WTC11 (cell line): ENCODE data around the gene LRSAM1. TPM values are rescaled to one million over a fixed set of nuclear protein-coding genes. Genes with fewer than 3 reads are reported as not detected.

Source experiments
- ATAC-seq: fragments of 200-7000 bp; cut with Tn5 transposase; 2 replicates; pipeline ENCODE4 v1.10.0; 2021; ENCODE audit warnings: mild to moderate bottlenecking, moderate library complexity
- CTCF ChIA-PET: fragments of 300-600 bp; sonication (Branson Sonifier 250); formaldehyde crosslinking; loops from one replicate; lab custom pipeline; 2021; ENCODE audit warnings: antibody characterized with exemption; lab: Charles Lee
- POLR2A ChIA-PET: fragments of 350-600 bp; sonication (Branson Sonifier 250); formaldehyde crosslinking; loops from one replicate; lab custom pipeline; 2021; ENCODE audit warnings: antibody characterized with exemption; lab: Charles Lee
- DNase-seq: peaks from one replicate; pipeline ENCODE4 v3.0.0; 2021; ENCODE audit warnings: low spot score
- H3K27ac Mint-ChIP-seq: 2 replicates; pipeline ENCODE4 v1.8.0; 2021; ENCODE audit warnings: mixed read lengths
- H3K27me3 Mint-ChIP-seq: 2 replicates; pipeline ENCODE4 v1.8.0; 2021; ENCODE audit warnings: low read depth, mild to moderate bottlenecking, moderate library complexity, mixed read lengths
- H3K36me3 Mint-ChIP-seq: 2 replicates; pipeline ENCODE4 v1.8.0; 2021; ENCODE audit warnings: mixed read lengths
- H3K4me1 Mint-ChIP-seq: 2 replicates; pipeline ENCODE4 v1.8.0; 2022; ENCODE audit warnings: mixed read lengths
- H3K4me3 Mint-ChIP-seq: 2 replicates; pipeline ENCODE4 v1.8.0; 2021; ENCODE audit warnings: mild to moderate bottlenecking, moderate library complexity, mixed read lengths
- H3K9me3 Mint-ChIP-seq: 2 replicates; pipeline ENCODE4 v1.8.0; 2021; ENCODE audit warnings: mixed read lengths
- ATF2 ChIP-seq: sonication (generic); formaldehyde crosslinking; IDR thresholded peaks from 2 replicates; pipeline ENCODE4 v1.8.1; 2022; ENCODE audit warnings: low read depth, missing genetic modification reagents, borderline replicate concordance
- CBFB ChIP-seq: sonication (generic); formaldehyde crosslinking; IDR thresholded peaks from 2 replicates; pipeline ENCODE4 v1.8.1; 2022; ENCODE audit warnings: mild to moderate bottlenecking, low read depth, missing genetic modification reagents
- FOXJ3 ChIP-seq: sonication (generic); formaldehyde crosslinking; IDR thresholded peaks from 2 replicates; pipeline ENCODE4 v1.9.0; 2021; ENCODE audit warnings: missing genetic modification reagents, mild to moderate bottlenecking, borderline replicate concordance
- FOXP1 ChIP-seq: sonication (generic); formaldehyde crosslinking; IDR thresholded peaks from 2 replicates; pipeline ENCODE4 v1.8.0; 2022; ENCODE audit warnings: missing genetic modification reagents, mild to moderate bottlenecking, moderate library complexity, borderline replicate concordance
- GRHL2 ChIP-seq: fragments of 250-450 bp; sonication (Bioruptor Pico); IDR thresholded peaks from 2 replicates; pipeline ENCODE4 v1.8.0; 2022; ENCODE audit warnings: mild to moderate bottlenecking, moderate library complexity; ENCODE audit not compliant: insufficient replicate concordance, severe bottlenecking
- GTF2I ChIP-seq: fragments of 250-450 bp; sonication (Bioruptor Pico); conservative IDR thresholded peaks from 2 replicates; pipeline ENCODE4 v1.4.0; 2021; ENCODE audit warnings: mild to moderate bottlenecking
- IRF2 ChIP-seq: sonication (generic); formaldehyde crosslinking; IDR thresholded peaks from 2 replicates; pipeline ENCODE4 v1.8.0; 2022; ENCODE audit warnings: low read depth, missing genetic modification reagents, borderline replicate concordance
- KAT7 ChIP-seq: sonication (generic); formaldehyde crosslinking; IDR thresholded peaks from 2 replicates; pipeline ENCODE4 v1.8.1; 2023; ENCODE audit warnings: missing genetic modification reagents, mild to moderate bottlenecking, borderline replicate concordance
- OVOL2 ChIP-seq: fragments of 250-450 bp; sonication (Bioruptor Pico); IDR thresholded peaks from 2 replicates; pipeline ENCODE4 v1.9.0; 2021; ENCODE audit warnings: mild to moderate bottlenecking, borderline replicate concordance
- RELA ChIP-seq: sonication (generic); formaldehyde crosslinking; IDR thresholded peaks from 2 replicates; pipeline ENCODE4 v1.8.1; 2022; ENCODE audit warnings: missing genetic modification reagents, mild to moderate bottlenecking, borderline replicate concordance
- SMAD4 ChIP-seq: sonication (generic); formaldehyde crosslinking; IDR thresholded peaks from 2 replicates; pipeline ENCODE4 v1.8.0; 2022; ENCODE audit warnings: mild to moderate bottlenecking, missing genetic modification reagents
- ZNF121 ChIP-seq: sonication (generic); formaldehyde crosslinking; IDR thresholded peaks from 2 replicates; pipeline ENCODE4 v1.8.0; 2023; ENCODE audit warnings: missing genetic modification reagents
- ZNF425 ChIP-seq: fragments of 250-450 bp; sonication (Bioruptor Pico); conservative IDR thresholded peaks from 2 replicates; pipeline ENCODE4 v1.9.0; 2021; ENCODE audit warnings: mild to moderate bottlenecking
- total RNA-seq: library from RNA; stranded (reverse); gene quantifications from 3 replicates; pipeline ENCODE4 v1.2.3, GENCODE V29; 2021
- TF ChIP-seq, protein P1 (sequence below): sonication (generic); formaldehyde crosslinking; conservative IDR thresholded peaks from 2 replicates; pipeline ENCODE4 v1.8.1; 2022; ENCODE audit warnings: mild to moderate bottlenecking, missing genetic modification reagents
- TF ChIP-seq, protein P2 (sequence below): sonication (generic); formaldehyde crosslinking; IDR thresholded peaks from 2 replicates; pipeline ENCODE4 v1.8.1; 2023; ENCODE audit warnings: mild to moderate bottlenecking, missing genetic modification reagents, moderate library complexity
- TF ChIP-seq, protein P3 (sequence below): fragments of 250-450 bp; sonication (Bioruptor Pico); IDR thresholded peaks from 2 replicates; pipeline ENCODE4 v1.9.0; 2021; ENCODE audit warnings: mild to moderate bottlenecking
- TF ChIP-seq, protein P4 (sequence below): fragments of 250-450 bp; sonication (Bioruptor Pico); IDR thresholded peaks from 2 replicates; pipeline ENCODE4 v1.9.0; 2021; ENCODE audit warnings: mild to moderate bottlenecking

Gene LRSAM1
- total RNA-seq, 1 experiment from 2014 or later = 32.4 TPM

DNA sequence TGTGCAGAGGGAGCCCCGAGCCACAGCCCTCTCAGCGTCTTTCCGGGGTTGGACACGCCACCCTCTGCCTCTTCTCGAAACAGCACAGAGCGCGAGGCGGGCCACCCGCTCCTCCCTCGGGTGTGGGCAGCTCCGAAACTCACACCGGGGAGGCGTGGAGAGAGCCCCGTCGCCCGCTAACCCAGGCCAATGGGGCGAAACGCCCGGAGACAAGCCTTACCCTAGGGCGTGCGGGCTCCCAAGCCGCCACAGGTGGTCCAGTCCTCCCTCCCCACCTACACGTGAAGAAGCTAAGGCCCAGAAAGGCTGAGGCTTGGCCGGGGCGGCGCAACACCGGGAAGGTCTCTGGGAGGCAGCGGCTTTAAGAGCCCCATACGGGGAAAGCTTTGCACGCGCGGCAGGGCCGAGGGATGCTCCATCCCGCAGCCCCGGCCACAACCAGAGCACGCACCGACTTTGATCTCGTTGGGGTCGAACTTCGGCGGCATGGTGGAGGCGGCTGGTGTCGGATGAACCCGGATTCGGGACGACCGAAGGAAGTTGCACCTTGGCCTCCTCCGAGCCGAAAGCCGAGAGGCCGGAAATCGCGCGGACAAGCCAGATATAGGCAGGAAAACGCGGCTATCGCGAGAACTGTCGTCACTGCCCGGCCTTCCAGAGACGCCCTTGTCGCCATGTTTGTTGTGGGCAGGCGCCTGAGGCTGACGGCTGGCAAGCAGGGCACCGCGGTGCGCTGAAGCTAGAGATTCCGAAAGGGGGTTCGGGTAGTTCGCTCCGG, at the start of gene LRSAM1, which contains the start of gene RPL12 (continued):
- TF ChIP-seq ATF2 (CRISPR knock-in tag) = no peak
- TF ChIP-seq FOXJ3 (CRISPR knock-in tag) = no peak
- TF ChIP-seq, protein P1, sequence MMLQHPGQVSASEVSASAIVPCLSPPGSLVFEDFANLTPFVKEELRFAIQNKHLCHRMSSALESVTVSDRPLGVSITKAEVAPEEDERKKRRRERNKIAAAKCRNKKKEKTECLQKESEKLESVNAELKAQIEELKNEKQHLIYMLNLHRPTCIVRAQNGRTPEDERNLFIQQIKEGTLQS (CRISPR knock-in tag) = no peak
- TF ChIP-seq, protein P2, sequence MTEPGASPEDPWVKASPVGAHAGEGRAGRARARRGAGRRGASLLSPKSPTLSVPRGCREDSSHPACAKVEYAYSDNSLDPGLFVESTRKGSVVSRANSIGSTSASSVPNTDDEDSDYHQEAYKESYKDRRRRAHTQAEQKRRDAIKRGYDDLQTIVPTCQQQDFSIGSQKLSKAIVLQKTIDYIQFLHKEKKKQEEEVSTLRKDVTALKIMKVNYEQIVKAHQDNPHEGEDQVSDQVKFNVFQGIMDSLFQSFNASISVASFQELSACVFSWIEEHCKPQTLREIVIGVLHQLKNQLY (CRISPR knock-in tag) = 0 out of 2 replicates have a peak, but pooled peaks have one; percentile 50
- no peak; the same call in 1 of the 2 replicates for TF ChIP-seq CBFB (CRISPR knock-in tag)
- no peak for TF ChIP-seq GRHL2
- 0 out of 2 replicates have a peak, but pooled peaks have one; percentile 74 for TF ChIP-seq ZNF425
- no peak for TF ChIP-seq GTF2I (CRISPR knock-in tag)
- TF ChIP-seq, protein P3, sequence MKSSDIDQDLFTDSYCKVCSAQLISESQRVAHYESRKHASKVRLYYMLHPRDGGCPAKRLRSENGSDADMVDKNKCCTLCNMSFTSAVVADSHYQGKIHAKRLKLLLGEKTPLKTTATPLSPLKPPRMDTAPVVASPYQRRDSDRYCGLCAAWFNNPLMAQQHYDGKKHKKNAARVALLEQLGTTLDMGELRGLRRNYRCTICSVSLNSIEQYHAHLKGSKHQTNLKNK (CRISPR knock-in tag) = peak; percentile 13; the same call in 1 of the 2 replicates
- TF ChIP-seq, protein P4, sequence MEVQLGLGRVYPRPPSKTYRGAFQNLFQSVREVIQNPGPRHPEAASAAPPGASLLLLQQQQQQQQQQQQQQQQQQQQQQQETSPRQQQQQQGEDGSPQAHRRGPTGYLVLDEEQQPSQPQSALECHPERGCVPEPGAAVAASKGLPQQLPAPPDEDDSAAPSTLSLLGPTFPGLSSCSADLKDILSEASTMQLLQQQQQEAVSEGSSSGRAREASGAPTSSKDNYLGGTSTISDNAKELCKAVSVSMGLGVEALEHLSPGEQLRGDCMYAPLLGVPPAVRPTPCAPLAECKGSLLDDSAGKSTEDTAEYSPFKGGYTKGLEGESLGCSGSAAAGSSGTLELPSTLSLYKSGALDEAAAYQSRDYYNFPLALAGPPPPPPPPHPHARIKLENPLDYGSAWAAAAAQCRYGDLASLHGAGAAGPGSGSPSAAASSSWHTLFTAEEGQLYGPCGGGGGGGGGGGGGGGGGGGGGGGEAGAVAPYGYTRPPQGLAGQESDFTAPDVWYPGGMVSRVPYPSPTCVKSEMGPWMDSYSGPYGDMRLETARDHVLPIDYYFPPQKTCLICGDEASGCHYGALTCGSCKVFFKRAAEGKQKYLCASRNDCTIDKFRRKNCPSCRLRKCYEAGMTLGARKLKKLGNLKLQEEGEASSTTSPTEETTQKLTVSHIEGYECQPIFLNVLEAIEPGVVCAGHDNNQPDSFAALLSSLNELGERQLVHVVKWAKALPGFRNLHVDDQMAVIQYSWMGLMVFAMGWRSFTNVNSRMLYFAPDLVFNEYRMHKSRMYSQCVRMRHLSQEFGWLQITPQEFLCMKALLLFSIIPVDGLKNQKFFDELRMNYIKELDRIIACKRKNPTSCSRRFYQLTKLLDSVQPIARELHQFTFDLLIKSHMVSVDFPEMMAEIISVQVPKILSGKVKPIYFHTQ (CRISPR knock-in tag) = peak; percentile 85
- TF ChIP-seq OVOL2 (CRISPR knock-in tag) = no peak
- 0 out of 2 replicates have a peak, but pooled peaks have one; percentile 81 for TF ChIP-seq FOXP1
- TF ChIP-seq RELA = peak; percentile 71; the same call in 1 of the 2 replicates
- TF ChIP-seq KAT7 = peak; percentile 93
- 0 out of 2 replicates have a peak, but pooled peaks have one; percentile 13 for TF ChIP-seq SMAD4

GRCh38 chr9:127402401-127403090, 48.8 kb upstream of the LRSAM1 start:
- Mint-ChIP-seq H3K27ac (no peak overlapping the region), H3K4me3 (no peak overlapping the region), H3K36me3 (peaks cover 6% of the 10 kb centered on the region; the same call in 1 of the 2 replicates)
- CTCF ChIA-PET = interaction anchor here (0.6 to 2.3 kb wide), 2 partner anchors 16 to 191 kb away, joined by 3 to 9 read pairs; no protein-coding TSS in a partner anchor
- TF ChIP-seq IRF2 (CRISPR knock-in tag) (no peak), ZNF121 (CRISPR knock-in tag) (peak; percentile 50; the same call in 1 of the 2 replicates)
- TF ChIP-seq, all 79 proteins: peak for 1
- DNase-seq = no peak
- ATAC-seq = no peak
- no peaks in the 10 kb centered on the region for H3K9me3 Mint-ChIP-seq
- peaks cover 6% of the 10 kb centered on the region for H3K4me1 Mint-ChIP-seq
- peaks cover 3% of the 10 kb centered on the region; the same call in 1 of the 2 replicates for H3K27me3 Mint-ChIP-seq
- POLR2A ChIA-PET = interaction anchor here (0.6 kb wide), 1 partner anchor 967 kb away, joined by 5 read pairs; no protein-coding TSS in a partner anchor
